ENCODE results near the gene FBXO44. TPM values are rescaled to one million over a fixed set of nuclear protein-coding genes. Genes with fewer than 3 reads are reported as not detected.
A peak's percentile ranks its signal among the peaks of the same experiment; 100 is the strongest.

FBXO44 gene
- total RNA-seq, 3 donors from 2014 or later, result 6.5 to 19.1 (median 6.6) TPM

DNA sequence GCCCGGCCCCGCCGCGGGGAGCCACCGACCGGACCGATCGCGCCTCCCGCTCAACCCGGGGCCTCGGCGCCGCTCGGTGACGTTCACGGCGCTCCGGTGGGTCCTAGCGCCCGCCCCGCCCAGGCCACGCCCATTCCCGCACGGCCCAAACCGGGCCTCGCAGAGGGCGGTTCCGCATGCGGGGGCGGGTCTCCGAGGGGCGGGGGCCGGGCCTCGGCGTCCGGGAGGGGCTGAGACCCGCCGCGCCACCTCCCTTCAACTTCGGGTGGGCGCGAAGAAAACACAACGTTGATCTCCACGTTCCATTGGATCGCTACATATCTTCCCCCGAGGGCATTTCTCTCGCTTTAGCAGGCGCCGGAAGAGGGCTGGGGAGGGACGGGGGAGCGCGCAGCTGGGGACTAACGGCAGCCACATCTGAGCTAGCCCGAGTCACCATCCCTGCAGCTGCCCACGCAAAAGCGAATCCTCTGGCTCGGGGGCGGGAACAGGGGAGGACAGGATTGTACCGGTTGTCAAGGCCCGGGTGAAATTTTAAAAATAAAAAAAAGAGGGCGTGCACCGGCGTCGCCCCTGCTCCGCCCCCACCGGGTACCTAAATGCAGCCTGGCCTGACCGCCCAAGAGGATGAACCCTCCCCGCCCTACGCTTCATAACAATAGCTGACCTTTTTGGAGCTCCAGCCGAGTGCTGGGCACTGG is 26.5 kb downstream of the FBXO44 start, which contains the start of gene MAD2L2:
Gene MAD2L2 (minus strand): TSS at position 78 of the 701 bp plus-strand sequence. CDS start 547 bp downstream, outside the sequence.
- peak within 1 kb of the TSS; percentile 57 for H3K4me3 ChIP-seq
- H3K36me3 ChIP-seq (ENCODE audit: low read depth), result no peaks in the 10 kb centered on the region
- ATAC-seq (peak; percentile 98), DNase-seq (peak; percentile 87 to 91 (median 90))
- no peaks in the 10 kb centered on the region for H3K9me3 ChIP-seq
- intact Hi-C loops (cut with DNase I, micrococcal nuclease), result no loop called here
- H3K4me1 ChIP-seq (ENCODE audit: low read depth), result peaks cover 4% of the 10 kb centered on the region
- TF ChIP-seq, protein P1, sequence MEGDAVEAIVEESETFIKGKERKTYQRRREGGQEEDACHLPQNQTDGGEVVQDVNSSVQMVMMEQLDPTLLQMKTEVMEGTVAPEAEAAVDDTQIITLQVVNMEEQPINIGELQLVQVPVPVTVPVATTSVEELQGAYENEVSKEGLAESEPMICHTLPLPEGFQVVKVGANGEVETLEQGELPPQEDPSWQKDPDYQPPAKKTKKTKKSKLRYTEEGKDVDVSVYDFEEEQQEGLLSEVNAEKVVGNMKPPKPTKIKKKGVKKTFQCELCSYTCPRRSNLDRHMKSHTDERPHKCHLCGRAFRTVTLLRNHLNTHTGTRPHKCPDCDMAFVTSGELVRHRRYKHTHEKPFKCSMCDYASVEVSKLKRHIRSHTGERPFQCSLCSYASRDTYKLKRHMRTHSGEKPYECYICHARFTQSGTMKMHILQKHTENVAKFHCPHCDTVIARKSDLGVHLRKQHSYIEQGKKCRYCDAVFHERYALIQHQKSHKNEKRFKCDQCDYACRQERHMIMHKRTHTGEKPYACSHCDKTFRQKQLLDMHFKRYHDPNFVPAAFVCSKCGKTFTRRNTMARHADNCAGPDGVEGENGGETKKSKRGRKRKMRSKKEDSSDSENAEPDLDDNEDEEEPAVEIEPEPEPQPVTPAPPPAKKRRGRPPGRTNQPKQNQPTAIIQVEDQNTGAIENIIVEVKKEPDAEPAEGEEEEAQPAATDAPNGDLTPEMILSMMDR (IDR thresholded peaks at IDR 0.05), result no peak

DNA sequence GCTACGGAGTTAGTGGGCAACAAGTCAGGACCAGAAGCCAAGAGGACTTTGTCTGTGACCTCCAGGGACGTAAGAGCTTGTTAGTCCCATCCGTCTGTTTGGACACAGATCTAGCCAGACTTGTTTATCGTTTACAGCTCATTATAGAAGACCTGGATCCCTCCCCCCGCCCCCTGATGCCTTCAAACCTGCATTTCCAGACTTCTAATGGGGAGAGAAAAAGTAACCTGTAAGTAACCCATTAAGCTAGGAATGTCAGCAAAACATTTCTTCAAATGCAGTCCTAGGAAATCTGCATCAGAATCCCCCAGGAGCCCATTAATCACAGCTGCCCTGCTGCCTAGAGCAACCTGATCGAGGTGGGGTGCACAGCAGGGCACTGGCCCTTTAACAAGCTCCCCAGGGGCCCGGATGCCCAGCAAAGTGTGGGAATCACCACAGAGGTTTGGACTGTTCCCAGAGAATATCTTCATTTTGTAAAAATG is 27.7 kb downstream of the FBXO44 start:
- ATAC-seq (no peak), DNase-seq (no peak)
- TF ChIP-seq, protein P1 (IDR thresholded peaks at IDR 0.05), result no peak
- Histone ChIP-seq H3K4me3 (no peak overlapping the region), H3K9me3 (no peaks in the 10 kb centered on the region), H3K4me1 (ENCODE audit: low read depth) (peaks cover 4% of the 10 kb centered on the region), H3K36me3 (ENCODE audit: low read depth) (no peaks in the 10 kb centered on the region)
- intact Hi-C loops (cut with DNase I, micrococcal nuclease), result no loop called here

GRCh38 chr1:11682799-11683198 is 28.1 kb downstream of the FBXO44 start:
- Histone ChIP-seq H3K4me3 (no peak overlapping the region), H3K36me3 (ENCODE audit: low read depth) (no peaks in the 10 kb centered on the region), H3K4me1 (ENCODE audit: low read depth) (peaks cover 4% of the 10 kb centered on the region), H3K9me3 (no peaks in the 10 kb centered on the region)
- TF ChIP-seq, protein P1 (IDR thresholded peaks at IDR 0.05), result no peak
- intact Hi-C loops (cut with DNase I, micrococcal nuclease), result no loop called here
- ATAC-seq (no peak), DNase-seq (no peak)

- no peak for ATAC-seq
Observed at GRCh38 chr1:11684070-11684469, 29.4 kb downstream of the FBXO44 start.

DNA sequence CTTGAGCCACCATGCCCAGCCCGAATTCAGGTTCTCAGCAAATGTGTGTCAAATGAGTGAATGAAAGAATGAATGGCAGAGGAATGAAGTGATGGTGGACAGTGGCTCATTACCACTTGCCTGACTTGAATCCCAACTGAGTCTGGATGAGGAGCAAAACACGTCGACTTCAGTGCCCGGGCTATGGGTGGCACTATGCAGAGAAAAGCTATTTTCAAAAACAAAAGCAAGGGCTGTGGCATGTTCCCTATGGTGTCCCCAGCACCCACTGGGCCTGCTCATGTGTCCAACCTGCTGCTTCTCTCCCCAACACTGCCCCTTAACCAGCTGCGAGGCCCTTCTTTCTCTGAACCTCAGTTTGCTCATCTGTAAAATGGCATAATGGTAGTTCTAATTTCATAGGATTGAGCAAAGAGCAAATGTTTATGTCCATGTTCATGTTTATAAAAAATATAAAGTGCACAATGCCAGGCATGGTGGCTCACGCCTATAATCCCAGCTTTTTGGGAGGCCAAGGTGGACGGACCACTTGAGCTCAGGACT is 30.6 kb downstream of the FBXO44 start:
- intact Hi-C loops (cut with DNase I, micrococcal nuclease), result no loop called here
- H3K36me3 ChIP-seq (ENCODE audit: low read depth), result no peaks in the 10 kb centered on the region

More at GRCh38 chr1:11684070-11684469, 29.4 kb downstream of the FBXO44 start:
- DNase-seq, result no peak
- TF ChIP-seq, protein P1 (IDR thresholded peaks at IDR 0.05), result no peak
- H3K36me3 ChIP-seq (ENCODE audit: low read depth), result no peaks in the 10 kb centered on the region
- intact Hi-C loops (cut with DNase I, micrococcal nuclease), result no loop called here
- H3K4me3 ChIP-seq, result no peak overlapping the region
- H3K9me3 ChIP-seq, result no peaks in the 10 kb centered on the region
- H3K4me1 ChIP-seq (ENCODE audit: low read depth), result peaks cover 4% of the 10 kb centered on the region

More for the DNA sequence above, 30.6 kb downstream of the FBXO44 start:
- H3K9me3 ChIP-seq, result no peaks in the 10 kb centered on the region
- DNase-seq, result no peak
- H3K4me3 ChIP-seq, result no peak overlapping the region
- TF ChIP-seq, protein P1 (IDR thresholded peaks at IDR 0.05), result no peak
- peaks cover 3% of the 10 kb centered on the region for H3K4me1 ChIP-seq (ENCODE audit: low read depth)
- ATAC-seq, result no peak

All from mucosa of descending colon (tissue), 3 donors.